HG03378 (cell line): Measurements from ENCODE around the gene CCDC81.
"Not testable (repeated sequence)": the region's sequence is repeated elsewhere in the genome, so short reads cannot be mapped to it uniquely, and the experiment has no call there.

Experiments
- ATAC-seq: cut with Tn5 transposase; IDR thresholded peaks from one replicate; pipeline ENCODE4 v1.9.1; 2021; ENCODE audit warnings: mild to moderate bottlenecking, moderate library complexity; ENCODE audit not compliant: unreplicated experiment

The CCDC81 gene

DNA sequence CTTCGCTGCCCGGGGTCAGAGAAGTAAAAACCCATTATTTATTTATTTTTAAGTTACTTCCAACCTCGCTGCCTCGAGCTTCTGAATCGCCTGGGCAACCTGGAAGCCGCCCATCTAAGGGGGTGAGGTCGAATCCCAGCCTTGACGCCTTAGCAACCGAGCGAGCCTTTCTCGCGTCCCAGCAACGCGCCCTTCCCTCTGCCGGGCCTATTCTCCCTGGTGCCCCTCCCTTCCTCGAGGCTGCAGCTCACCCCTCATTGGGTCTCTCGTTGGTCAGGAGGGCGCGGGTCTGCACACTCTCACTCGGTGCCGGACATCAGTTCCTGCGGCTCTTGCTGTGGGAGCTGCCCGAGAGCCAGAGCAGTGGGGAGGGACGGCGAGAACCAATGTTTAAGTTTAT is at the start of gene CCDC81:
Gene CCDC81, plus strand, starts transcription at position 302 of the 400 bp plus-strand sequence. CDS start 277 bp downstream, outside the sequence.
- ATAC-seq = no peak

GRCh38 chr11:86335131-86335767 is 39.4 kb upstream of the CCDC81 start:
- ATAC-seq = no peak

- no peak for ATAC-seq
These were observed 37.5 kb upstream of the CCDC81 start for GRCh38 chr11:86337227-86337626.

DNA sequence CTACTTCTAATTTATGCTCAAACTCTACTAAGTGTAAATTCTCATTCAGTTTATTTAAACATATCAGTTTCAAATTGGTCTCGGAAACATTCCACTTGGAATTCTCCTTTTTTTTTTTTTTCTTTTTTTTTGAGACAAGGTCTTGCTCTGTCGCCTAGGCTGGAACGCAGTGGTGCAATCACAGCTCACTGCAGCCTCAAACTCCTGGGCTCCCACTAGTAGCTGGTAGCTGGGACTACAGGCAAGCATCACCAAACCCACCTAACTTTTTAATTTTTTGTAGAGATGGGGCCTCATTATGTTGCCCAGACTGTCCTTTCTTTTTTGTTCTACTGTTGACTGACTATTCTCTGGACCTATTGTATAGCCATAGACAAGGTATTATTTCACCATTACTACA is 33.3 kb upstream of the CCDC81 start:
- ATAC-seq = no peak

GRCh38 chr11:86346513-86346912 is 28.2 kb upstream of the CCDC81 start:
- ATAC-seq = no peak

DNA sequence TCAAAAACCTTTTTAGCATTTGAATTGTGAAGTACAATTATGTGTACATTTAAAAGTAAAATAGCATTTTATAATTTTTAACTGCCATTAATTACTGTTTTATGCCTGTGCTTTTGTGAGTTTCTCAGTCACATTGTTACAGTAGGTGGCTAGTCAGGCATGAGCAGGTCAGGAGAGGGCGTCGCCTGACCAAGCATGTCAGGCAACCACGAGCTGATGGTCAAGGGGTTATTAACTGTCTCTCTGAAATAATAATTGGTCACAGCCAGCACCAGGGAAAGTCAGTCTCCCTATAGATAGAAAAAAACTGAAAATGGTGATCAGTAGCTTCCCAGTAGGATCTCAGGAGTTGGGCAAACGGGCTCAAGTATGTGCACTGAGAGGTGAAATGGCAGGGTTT is 19.4 kb upstream of the CCDC81 start:
- ATAC-seq = no peak

GRCh38 chr11:86357412-86357811 is 17.3 kb upstream of the CCDC81 start:
- ATAC-seq = not testable (repeated sequence)

DNA sequence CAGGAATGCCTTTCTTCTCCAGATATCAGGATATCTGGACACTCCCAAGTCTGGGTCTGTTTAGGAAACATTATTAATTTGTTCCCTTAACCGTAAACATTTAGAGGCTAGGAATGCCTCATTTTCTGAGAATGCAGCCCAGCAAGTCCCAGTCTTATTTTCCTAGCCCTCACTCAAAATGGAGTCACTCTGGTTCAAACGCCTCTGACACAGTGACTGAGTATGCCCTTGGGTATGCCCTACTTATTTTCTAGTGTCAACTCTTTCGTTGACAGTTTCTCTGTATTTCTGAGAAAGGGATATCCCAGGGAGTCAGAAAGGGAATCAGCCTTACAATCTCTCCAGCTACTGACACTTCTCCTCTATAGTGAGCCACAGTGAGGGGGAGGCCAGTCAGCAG is 16.0 kb upstream of the CCDC81 start:
- ATAC-seq = no peak

DNA sequence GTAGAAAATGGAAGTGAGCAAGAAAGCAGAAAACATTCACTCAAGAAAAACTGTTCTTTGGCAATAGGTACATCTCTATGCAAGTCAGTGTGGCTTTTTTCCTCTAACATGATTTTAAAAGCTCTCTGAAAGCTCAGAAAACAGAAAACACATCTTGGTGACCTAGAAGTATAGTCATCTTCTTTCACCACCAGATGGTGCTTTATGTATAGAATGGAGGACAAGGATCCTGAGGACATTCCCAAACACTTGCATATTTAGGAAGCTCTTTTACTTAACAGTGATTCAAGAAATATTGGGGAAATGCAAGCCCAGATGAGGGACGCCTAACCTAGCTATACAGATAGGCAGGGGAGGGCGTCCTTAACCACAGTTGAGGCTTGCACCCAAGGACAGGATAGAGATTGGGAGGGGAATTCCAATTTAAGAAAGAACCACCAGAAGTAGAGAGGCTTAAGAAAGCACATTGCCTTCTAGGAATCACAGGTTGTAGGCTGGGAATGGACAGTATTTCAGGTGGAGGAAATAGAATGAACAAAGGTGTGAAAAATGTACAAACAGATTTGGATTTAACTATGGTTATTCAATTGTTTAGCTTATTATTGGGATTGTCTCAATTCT is 13.8 kb upstream of the CCDC81 start:
- no peak for ATAC-seq

GRCh38 chr11:86363424-86363823 is 11.3 kb upstream of the CCDC81 start:
- ATAC-seq = no peak

- ATAC-seq = no peak
These were observed 9.1 kb upstream of the CCDC81 start for GRCh38 chr11:86365546-86365945.

- no peak for ATAC-seq
These were observed 5.0 kb upstream of the CCDC81 start for GRCh38 chr11:86369668-86370067.

- no peak for ATAC-seq
These were observed 4.5 kb upstream of the CCDC81 start for GRCh38 chr11:86370171-86370570.

DNA sequence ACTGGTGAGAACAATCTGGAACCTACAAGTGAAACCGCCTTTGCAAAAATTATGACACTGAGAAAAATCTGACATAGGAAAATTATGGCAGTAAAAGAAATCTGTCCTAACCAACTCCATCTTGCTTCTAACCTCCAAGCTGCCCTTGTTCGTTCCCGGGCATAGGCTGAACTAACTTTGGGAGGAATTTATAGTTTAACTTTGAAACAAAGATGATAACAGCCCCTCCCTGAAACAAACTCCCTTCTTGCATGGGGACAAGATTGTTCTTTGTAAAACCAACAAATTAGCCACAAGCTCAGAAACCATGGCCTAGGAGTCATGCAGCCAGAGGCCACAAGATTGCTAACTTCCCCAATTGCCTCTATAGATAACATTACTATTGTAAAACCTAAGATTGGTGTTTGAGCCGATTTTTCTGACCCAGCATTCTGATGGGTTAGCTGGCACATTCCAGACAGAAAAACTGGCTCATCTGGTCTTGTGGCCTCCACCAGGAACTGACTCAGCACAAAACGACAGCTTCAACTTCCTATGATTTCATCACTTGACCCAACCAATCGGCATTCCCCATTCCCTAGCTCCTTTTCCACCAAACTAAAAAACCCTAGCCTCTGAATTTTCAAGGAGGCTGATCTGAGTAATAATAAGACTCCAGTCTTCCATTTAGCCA is 3.6 kb upstream of the CCDC81 start:
- ATAC-seq = no peak

GRCh38 chr11:86372041-86372440 is 2.6 kb upstream of the CCDC81 start:
- no peak for ATAC-seq

DNA sequence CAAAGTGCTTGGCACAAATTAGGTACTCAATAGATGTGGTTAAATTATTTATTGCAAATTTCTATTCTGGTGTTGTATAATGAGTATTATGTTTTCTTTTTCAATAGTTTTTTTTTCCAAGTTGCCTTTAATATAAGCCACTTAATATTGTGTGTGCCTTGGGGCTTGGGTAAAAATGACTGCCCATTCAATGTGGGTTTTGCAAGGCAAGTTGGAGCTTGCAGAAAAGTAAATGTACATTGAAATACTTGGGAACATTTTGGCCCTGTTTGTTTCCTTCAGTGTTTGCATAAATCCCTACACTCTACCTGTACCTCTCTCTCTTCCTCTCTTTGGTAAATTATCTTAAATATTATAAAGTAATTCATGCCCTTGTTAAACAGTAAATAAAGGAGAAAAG is 2.1 kb upstream of the CCDC81 start:
- ATAC-seq = no peak

DNA sequence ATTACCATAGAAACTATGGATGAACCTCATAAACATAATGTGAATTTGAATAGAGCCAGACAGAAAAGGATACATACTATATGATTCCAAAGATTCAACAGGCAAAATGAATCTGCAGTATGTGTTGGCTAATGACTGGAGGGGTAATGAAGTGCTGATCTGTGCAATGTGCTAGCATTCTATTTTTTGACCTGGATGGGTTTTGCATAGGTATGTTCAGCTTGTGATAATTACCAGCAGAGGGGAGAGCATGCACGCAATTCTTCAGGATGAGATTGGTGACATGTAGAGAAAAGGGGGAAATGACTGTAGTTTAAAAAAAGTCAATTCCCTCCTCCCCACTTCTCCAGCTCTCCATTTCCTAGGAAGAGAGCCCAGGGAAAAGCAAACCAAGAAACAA is 618 bp upstream of the CCDC81 start:
- ATAC-seq = no peak

GRCh38 chr11:86377972-86378371 is 3.3 kb downstream of the CCDC81 start:
- ATAC-seq = no peak

GRCh38 chr11:86380295-86381059 is 5.8 kb downstream of the CCDC81 start:
- ATAC-seq = no peak

- ATAC-seq = no peak
These were observed 8.6 kb downstream of the CCDC81 start for GRCh38 chr11:86383041-86383955.

GRCh38 chr11:86386283-86386682 is 11.6 kb downstream of the CCDC81 start:
- no peak for ATAC-seq
